Measurements from ENCODE around the gene ERICH6B.

DNA sequence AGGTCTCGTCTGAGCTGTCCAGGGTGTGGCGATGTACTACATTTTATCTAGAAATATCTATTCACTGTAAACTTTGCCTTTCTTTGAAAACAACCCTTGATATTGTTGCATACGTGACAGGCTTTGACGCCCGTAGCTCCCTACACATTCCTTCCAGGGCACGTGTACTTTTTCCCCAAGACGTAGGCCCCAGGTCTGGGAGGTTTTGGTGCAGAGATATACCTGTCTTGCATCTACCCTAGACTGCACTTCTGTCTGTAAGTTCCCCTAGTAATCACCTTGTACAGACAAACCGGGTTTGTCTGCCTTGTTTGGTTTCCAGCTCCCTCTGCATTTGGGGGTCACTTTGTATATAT, 69.2 kb downstream of the ERICH6B start:
- TF ChIP-seq, protein P1, sequence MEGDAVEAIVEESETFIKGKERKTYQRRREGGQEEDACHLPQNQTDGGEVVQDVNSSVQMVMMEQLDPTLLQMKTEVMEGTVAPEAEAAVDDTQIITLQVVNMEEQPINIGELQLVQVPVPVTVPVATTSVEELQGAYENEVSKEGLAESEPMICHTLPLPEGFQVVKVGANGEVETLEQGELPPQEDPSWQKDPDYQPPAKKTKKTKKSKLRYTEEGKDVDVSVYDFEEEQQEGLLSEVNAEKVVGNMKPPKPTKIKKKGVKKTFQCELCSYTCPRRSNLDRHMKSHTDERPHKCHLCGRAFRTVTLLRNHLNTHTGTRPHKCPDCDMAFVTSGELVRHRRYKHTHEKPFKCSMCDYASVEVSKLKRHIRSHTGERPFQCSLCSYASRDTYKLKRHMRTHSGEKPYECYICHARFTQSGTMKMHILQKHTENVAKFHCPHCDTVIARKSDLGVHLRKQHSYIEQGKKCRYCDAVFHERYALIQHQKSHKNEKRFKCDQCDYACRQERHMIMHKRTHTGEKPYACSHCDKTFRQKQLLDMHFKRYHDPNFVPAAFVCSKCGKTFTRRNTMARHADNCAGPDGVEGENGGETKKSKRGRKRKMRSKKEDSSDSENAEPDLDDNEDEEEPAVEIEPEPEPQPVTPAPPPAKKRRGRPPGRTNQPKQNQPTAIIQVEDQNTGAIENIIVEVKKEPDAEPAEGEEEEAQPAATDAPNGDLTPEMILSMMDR (IDR thresholded peaks at IDR 0.05) = no peak
- TF ChIP-seq EP300 (IDR thresholded peaks at IDR 0.05) = no peak

All from esophagus muscularis mucosa (tissue), 3 donors.